GM19452 (cell line): ENCODE data around the gene PCYT1A.

Experiments
- ATAC-seq: cut with Tn5 transposase; IDR thresholded peaks from one replicate; pipeline ENCODE4 v1.9.1; 2021; ENCODE audit not compliant: unreplicated experiment

The PCYT1A gene

GRCh38 chr3:196238612-196239560, 48.6 kb downstream of the PCYT1A start:
- ATAC-seq = no peak

DNA sequence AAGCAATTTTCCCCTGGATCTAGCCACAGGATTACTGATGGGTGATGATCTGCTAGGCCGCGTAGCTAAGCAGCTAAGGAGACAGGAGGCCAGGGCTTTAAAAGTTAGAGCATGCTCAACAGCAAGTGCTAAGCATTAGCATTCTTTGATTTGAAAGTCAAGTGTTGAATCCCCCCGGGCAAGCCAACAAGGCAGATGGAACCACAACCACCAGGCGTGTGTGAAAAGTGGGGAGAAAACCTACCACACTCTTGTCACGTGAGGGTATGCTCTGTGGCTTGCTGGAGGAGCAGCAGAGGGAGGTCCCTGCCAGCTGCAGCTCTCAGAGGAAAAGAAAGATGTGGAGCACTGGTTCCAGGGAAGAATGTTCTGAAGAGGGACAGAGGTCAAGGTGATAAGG, 50.3 kb downstream of the PCYT1A start:
- no peak for ATAC-seq

DNA sequence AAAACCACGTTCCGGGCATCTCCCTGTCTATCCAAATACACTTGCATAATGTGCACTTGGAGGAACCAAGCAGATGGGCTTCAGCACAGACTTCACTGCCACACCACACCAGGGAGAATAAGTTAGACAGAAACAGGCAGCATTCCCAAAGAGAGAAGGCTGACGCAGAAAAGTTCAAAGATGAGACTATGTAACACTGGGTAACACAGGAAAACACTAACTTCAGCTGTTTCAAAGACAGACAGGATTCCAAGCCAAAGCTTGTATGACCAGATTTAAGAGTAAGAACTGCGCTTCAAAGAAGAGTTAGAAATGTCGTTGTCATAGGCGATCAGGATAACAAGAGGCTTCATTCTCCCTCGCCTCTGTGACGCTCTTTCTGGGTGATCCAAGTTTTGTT, 51.3 kb downstream of the PCYT1A start:
- no peak for ATAC-seq

- ATAC-seq = no peak
These were observed 51.9 kb downstream of the PCYT1A start for GRCh38 chr3:196235452-196236122.

GRCh38 chr3:196232882-196233251, 54.7 kb downstream of the PCYT1A start:
- no peak for ATAC-seq

DNA sequence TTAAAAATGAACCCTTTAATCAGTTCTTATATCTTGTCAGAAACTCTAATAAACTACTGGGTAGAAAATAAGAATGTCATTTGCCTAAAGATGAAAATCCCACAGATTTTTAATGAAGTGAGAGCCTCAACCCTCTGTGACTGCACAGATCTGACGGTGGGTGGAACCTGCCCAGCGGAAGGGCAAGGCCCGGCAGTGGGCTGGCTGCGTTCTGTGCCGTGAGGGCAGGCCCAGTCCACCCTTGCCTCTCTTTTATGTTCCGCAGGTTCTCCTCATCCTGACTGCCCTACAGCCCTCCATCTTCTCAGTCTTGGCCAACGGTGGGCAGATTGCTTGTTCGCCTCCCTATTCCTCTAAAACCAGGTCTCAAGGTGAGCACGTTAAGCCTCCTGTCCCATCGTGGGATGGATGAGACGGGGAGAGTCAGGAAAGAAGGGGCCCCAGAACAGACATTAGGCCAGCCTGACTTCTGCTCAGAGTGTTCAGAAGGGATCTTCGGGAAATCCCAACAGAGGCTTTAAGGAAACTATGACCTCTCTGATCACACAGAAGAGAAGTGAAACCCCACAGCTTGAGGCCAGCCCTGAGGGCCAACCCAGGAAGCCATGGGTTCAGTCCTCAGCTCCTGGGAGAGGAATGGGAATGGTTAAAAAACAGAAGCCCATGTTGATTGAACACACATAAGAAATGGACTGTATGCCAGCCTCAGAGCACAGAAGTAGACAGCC, 55.2 kb downstream of the PCYT1A start:
- no peak for ATAC-seq

DNA sequence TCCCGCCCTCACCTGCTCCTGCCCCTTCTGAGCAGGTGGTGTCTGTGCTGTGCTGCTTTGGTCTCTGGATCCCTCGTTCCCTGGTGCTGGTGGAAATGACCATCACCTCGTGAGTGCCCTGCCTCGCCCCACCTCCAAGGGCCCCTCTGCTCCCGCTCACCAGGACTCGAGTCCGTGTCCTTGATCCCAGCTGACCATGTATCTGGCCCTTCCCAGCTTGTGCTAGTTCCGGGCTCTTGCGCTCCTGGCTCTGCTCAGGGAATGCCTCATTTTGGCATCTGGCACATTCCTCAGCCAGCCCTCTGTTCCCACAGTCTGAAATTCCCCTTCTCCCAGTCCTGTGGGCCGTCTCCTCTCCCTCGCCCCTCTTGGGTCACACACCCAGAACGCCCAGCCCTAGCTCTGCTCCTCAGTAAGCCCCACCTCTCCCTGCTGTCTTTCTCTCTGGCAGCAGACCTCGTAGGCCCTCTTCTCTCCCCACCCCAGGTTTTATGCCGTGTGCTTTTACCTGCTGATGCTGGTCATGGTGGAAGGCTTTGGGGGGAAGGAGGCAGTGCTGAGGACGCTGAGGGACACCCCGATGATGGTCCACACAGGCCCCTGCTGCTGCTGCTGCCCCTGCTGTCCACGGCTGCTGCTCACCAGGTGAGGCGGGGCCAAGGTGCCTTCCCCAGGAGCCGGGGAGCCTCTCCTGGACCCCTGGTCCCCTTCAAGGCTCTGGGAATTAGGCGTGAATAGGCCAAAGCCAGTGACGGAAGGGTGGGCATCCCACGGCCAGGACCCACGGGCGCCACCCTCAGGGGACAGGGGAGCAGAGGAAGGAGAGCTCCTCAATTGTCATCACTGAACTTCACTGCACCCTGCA, 59.7 kb downstream of the PCYT1A start:
- ATAC-seq = no peak

DNA sequence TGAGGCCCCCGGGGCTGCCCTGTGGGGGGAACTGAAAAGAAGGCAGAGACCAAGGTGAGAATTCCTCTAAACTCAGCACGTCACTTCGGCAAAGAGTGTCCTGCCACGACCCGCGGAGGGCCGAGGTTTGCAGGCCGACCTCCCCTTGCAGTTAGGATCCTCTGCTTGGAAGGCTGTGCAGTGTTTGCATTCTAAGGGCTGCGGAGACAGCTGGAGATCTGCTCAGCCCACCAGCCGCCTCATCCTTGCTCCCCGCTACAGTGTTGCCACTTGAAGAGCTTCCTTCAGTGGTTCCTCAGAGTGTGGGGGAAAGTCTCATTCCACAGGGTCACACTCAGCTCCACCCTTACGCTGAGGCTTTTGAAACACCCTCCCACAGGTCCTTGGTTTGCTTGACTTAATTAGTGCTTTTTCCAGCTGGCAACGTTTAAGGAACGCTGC, 60.4 kb downstream of the PCYT1A start:
- no peak for ATAC-seq

DNA sequence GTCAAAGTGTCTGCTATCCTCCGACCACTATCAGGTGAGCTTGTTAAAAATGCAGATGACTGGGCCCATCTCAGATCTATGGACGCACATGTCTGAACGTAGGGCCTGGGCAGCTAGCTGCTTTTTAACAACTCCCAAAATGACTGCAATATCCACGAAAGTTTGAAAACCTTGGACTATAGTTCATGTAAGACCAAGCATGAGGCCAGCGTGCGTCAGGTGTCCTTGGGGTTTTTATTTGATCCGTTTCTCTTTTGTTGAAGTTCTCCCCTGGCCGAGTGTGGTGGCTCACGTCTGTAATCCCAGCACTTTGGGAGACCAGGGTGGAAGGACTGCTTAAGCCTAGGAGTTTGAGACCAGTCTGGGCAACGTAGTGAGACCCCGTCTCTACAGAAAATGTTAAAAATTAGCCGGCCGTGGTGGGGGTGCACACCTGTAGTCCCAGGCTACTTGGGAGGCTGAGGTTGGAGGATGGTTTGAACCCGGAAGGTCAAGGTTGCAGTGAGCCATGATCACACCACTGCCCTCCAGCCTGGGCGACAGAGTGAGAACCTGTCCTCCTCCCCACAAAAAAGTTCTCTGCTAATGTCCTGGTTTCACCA, 61.7 kb downstream of the PCYT1A start:
- no peak for ATAC-seq

DNA sequence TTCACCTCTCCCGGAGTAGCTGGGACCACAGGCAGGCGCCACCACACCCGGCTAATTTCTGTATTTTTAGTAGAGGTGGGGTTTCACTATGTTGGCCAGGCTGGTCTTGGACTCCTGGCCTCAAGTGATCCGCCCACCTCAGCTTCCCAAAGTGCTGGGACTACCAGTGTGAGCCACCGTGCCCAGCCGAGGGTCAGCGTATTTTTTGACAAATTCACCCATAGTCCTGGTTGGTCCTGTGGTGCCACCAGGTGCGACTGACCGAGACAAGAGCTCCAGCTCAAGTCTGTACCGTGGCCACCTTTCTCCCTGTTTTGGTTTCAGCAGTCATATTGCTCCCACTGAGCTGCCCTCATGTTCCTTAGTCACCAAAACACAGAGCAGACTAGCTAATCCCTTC, 62.4 kb downstream of the PCYT1A start:
- no peak for ATAC-seq

- no peak for ATAC-seq
These were observed 64.5 kb downstream of the PCYT1A start for GRCh38 chr3:196222876-196223595.

DNA sequence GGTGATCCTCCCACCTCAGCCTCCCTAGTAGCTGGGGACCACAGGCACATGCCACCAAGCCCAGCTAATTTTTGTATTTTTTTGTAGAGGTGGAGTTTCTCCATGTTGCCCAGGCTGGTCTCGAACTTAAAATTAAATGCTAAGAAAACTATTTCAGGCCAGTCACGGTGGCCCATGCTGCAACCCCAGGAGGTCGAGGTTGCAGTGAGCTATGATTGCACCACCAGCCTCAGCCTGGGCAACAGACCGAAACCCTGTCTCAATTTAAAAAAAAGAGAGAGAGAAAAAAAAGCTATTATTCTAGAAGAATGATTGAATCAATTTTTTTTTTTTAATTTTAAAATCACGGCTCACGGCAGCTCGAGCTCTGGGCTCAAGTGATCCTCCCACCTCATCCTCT, 66.5 kb downstream of the PCYT1A start:
- ATAC-seq = no peak

- ATAC-seq = no peak
These were observed 66.9 kb downstream of the PCYT1A start for GRCh38 chr3:196220587-196220986.

DNA sequence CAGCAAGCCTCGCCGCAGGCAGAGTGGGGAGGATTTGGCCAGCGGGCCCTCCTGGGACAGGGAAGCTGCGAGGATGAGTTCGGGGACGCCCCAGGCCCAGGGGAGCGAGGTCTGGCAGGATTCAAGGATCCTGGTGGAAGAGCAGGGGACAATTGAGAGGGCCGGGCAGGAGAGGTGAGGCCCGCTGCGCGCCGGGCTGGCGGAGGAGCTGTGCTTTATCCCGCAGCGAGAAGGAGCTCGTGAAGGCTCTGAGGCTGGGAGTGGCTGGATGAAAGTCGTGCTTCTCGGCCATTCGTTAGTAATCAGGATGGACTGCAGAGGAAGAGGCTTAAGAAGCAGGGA, 67.6 kb downstream of the PCYT1A start:
- no peak for ATAC-seq

DNA sequence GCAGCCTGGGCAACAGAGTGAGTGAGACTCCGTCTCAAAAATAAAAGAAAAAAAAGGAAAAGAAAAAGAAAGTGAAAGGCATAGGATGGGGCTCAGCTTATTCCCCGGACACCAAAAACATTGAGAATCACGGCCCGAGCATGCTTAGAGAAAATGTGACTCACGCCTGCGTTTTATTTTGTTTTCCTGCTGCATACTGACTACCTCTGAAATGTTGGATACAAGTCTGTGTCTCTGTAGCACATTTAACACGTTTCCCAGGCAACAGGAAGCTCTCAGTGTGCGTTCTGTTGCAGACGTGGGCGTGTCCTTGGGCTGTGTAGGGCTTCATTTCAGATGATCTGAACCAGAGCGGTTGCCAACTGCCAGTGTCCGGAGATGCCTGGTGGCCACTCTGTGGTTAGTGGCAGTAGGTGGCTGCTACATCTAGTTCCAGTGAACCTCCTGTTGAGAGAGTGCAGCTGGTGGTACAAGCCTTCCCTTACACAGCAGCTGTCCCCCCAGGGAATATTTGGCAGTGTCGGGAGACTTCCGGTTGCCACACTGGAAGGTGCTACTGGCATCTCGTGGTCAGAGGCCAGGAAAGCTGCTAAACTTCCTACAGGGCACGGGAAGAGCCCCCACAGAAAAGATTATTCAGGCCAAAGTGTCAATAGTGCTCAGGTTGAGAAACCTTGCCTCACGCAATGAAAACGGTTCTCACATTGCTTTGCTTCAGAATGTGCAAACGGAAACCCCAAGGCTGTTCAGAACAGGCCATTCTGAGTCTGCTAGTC, 68.1 kb downstream of the PCYT1A start:
- no peak for ATAC-seq

GRCh38 chr3:196218155-196218712, 69.3 kb downstream of the PCYT1A start:
- no peak for ATAC-seq

GRCh38 chr3:196217307-196218154, 70.0 kb downstream of the PCYT1A start:
- no peak for ATAC-seq
